Mucosa of rectum (tissue), 2 donors: ENCODE data around the gene ADAM33.

Experiments used
- H3K27ac ChIP-seq, 2 donors: one replicate each; pipeline ENCODE4 v1.7.0; 2013; ENCODE audit warnings: inconsistent platforms in 2 of 2, low read depth in 2 of 2, low read length in 2 of 2
- H3K27me3 ChIP-seq, 2 donors: one replicate each; pipeline ENCODE4 v1.7.0; 2013; ENCODE audit warnings: low read length in 2 of 2; ENCODE audit not compliant: control insufficient read depth in 2 of 2, insufficient read depth in 2 of 2
- H3K36me3 ChIP-seq, 2 donors: one replicate each; pipeline ENCODE4 v1.7.0; 2013; ENCODE audit warnings: low read length in 2 of 2; ENCODE audit not compliant: control insufficient read depth in 2 of 2, insufficient read depth in 2 of 2
- H3K4me1 ChIP-seq, 2 donors: one replicate each; pipeline ENCODE4 v1.7.0; 2013; ENCODE audit warnings: low read length in 2 of 2, mild to moderate bottlenecking in 1 of 2; ENCODE audit not compliant: control insufficient read depth in 2 of 2, insufficient read depth in 2 of 2
- H3K4me3 ChIP-seq, 2 donors: one replicate each; pipeline ENCODE4 v1.7.0; 2013; ENCODE audit warnings: low read length in 2 of 2
- H3K9ac ChIP-seq, 2 donors: one replicate each; pipeline ENCODE4 v1.7.0; 2013; ENCODE audit warnings: low read length in 2 of 2, low read depth in 1 of 2, mild to moderate bottlenecking in 1 of 2
- H3K9me3 ChIP-seq, 2 donors: one replicate each; pipeline ENCODE4 v1.7.0; 2013; ENCODE audit warnings: low read length in 2 of 2; ENCODE audit not compliant: control insufficient read depth in 2 of 2
- donor health status: healthy.
- donor health status: Normal muscosa, but diverticular disease.

The ADAM33 gene

GRCh38 chr20:3723284-3723683 is 41.5 kb upstream of the ADAM33 start:
- H3K36me3 ChIP-seq = no peaks in the 10 kb centered on the region
- peaks cover 0 to 5% of the 10 kb centered on the region in 2 donors for H3K4me1 ChIP-seq
- H3K27ac ChIP-seq = no peak overlapping the region
- no peaks in the 10 kb centered on the region for H3K9me3 ChIP-seq
- no peak overlapping the region for H3K9ac ChIP-seq
- peaks cover 2 to 4% of the 10 kb centered on the region in 2 donors for H3K27me3 ChIP-seq
- no peak overlapping the region for H3K4me3 ChIP-seq

- Histone ChIP-seq H3K4me1 (no peaks in the 10 kb centered on the region), H3K27me3 (no peaks in the 10 kb centered on the region), H3K27ac (no peak overlapping the region), H3K36me3 (no peaks in the 10 kb centered on the region), H3K4me3 (no peak overlapping the region), H3K9me3 (no peaks in the 10 kb centered on the region), H3K9ac (no peak overlapping the region)
Measured at GRCh38 chr20:3721912-3722311, 40.1 kb upstream of the ADAM33 start.

GRCh38 chr20:3720626-3721025 is 38.8 kb upstream of the ADAM33 start:
- H3K36me3 ChIP-seq = no peaks in the 10 kb centered on the region
- no peak overlapping the region for H3K4me3 ChIP-seq
- H3K27ac ChIP-seq = no peak overlapping the region
- no peaks in the 10 kb centered on the region for H3K4me1 ChIP-seq
- H3K9ac ChIP-seq = no peak overlapping the region
- H3K9me3 ChIP-seq = no peaks in the 10 kb centered on the region
- H3K27me3 ChIP-seq = no peaks in the 10 kb centered on the region

GRCh38 chr20:3720068-3720467 is 38.3 kb upstream of the ADAM33 start:
- no peak overlapping the region for H3K9ac ChIP-seq
- no peaks in the 10 kb centered on the region for H3K4me1 ChIP-seq
- H3K36me3 ChIP-seq = no peaks in the 10 kb centered on the region
- H3K9me3 ChIP-seq = no peaks in the 10 kb centered on the region
- no peak overlapping the region for H3K4me3 ChIP-seq
- H3K27ac ChIP-seq = no peak overlapping the region
- H3K27me3 ChIP-seq = no peaks in the 10 kb centered on the region

DNA sequence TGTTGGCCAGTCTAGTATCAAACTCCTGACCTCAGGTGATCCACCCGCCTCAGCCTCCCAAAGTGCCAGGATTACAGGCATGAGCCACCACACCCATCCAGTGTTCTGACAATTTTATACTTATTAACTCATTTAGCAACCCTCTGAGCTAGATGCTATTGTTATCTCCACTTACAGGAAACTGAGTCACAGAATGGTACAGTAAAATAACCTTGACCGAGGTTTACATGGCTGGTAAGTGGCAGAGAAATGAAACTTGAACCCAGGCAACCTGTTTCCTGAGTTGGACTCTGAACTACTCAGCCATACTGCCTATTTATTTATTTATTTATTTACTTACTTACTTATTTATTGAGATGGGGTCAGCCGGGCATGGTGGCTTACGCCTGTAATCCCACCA is 37.2 kb upstream of the ADAM33 start:
- H3K27ac ChIP-seq = no peak overlapping the region
- H3K9ac ChIP-seq = no peak overlapping the region
- H3K36me3 ChIP-seq = no peaks in the 10 kb centered on the region
- no peaks in the 10 kb centered on the region for H3K9me3 ChIP-seq
- no peaks in the 10 kb centered on the region for H3K4me1 ChIP-seq
- no peaks in the 10 kb centered on the region for H3K27me3 ChIP-seq
- no peak overlapping the region for H3K4me3 ChIP-seq

GRCh38 chr20:3716195-3716834 is 34.5 kb upstream of the ADAM33 start:
- no peaks in the 10 kb centered on the region for H3K9me3 ChIP-seq
- no peak overlapping the region for H3K4me3 ChIP-seq
- H3K27me3 ChIP-seq = no peaks in the 10 kb centered on the region
- no peak overlapping the region for H3K27ac ChIP-seq
- no peak overlapping the region for H3K9ac ChIP-seq
- H3K36me3 ChIP-seq = no peaks in the 10 kb centered on the region
- H3K4me1 ChIP-seq = no peaks in the 10 kb centered on the region

DNA sequence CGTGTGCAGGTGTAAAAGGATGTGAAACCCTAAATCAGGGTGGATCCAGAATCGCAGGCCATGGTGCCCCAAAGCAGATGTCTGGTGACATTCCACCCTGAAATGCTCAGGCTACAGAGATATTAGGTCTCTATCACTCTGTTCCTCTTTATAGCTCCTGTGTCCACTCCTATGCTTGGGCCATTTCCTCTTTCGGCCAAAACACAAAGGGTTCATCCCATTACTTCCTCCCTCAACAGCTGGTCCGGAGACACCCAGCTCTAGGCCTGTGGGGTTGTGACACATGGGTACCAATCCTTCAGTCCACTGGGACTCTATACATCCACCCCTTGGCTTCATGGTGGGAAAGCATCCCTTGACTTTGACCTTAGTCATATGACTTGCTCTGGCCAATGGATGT is 32.3 kb upstream of the ADAM33 start:
- H3K27me3 ChIP-seq = no peaks in the 10 kb centered on the region
- no peak overlapping the region for H3K4me3 ChIP-seq
- H3K9me3 ChIP-seq = no peaks in the 10 kb centered on the region
- no peak overlapping the region for H3K9ac ChIP-seq
- H3K36me3 ChIP-seq = no peaks in the 10 kb centered on the region
- no peaks in the 10 kb centered on the region for H3K4me1 ChIP-seq
- H3K27ac ChIP-seq = no peak overlapping the region

DNA sequence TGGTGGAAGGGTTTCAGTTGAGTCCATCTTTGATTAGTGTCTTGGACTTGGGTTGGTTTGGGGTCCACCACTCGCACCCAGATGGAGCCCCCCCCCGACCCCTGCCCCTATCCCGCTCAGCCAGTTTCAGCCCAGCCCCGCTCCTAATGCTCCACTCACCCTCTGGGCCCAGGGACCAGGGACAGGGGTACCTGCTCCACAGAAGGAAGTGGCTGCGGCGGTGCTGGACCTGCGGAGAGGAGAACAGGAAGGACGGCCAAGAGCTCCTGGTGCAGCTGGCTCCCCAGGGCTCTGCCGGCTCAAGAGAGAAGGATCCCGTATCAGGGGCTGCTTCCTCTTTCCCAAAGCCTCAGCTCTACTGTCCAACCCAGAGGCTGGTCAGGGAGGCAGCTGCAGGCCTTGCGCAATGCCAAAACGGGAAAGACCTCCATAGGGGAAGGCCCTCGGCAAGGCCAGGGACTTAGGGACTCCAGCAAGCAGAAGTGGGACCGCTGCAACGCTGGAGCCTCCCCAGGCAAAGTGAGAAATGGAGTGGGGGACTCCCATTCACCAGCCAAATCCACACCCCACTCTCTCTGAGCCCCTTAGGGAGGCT is 30.6 kb upstream of the ADAM33 start, which contains the start of gene SIGLEC1:
Gene SIGLEC1, minus strand, starts transcription at position 322 of the 595 bp plus-strand sequence. CDS start 5,472 bp downstream, outside the sequence.
- Histone ChIP-seq H3K27ac (no peak within 1 kb of the TSS), H3K9ac (no peak within 1 kb of the TSS), H3K4me3 (peak within 1 kb of the TSS in 1 of 2 donors; percentile 9), H3K4me1 (no peaks in the 10 kb centered on the region), H3K36me3 (no peaks in the 10 kb centered on the region), H3K27me3 (no peaks in the 10 kb centered on the region), H3K9me3 (no peaks in the 10 kb centered on the region)

- H3K9ac ChIP-seq = no peak overlapping the region
- H3K4me1 ChIP-seq = no peaks in the 10 kb centered on the region
- peak overlapping the region in 1 of 2 donors; percentile 9 for H3K4me3 ChIP-seq
- no peaks in the 10 kb centered on the region for H3K36me3 ChIP-seq
- no peak overlapping the region for H3K27ac ChIP-seq
- H3K9me3 ChIP-seq = no peaks in the 10 kb centered on the region
- no peaks in the 10 kb centered on the region for H3K27me3 ChIP-seq
Measured at GRCh38 chr20:3711484-3711941, 29.7 kb upstream of the ADAM33 start.

- Histone ChIP-seq H3K4me3 (peak overlapping the region in 1 of 2 donors; percentile 2), H3K9ac (no peak overlapping the region), H3K27ac (peak overlapping the region; percentile 14 to 23), H3K4me1 (no peaks in the 10 kb centered on the region), H3K36me3 (no peaks in the 10 kb centered on the region), H3K9me3 (no peaks in the 10 kb centered on the region), H3K27me3 (no peaks in the 10 kb centered on the region)
Measured at GRCh38 chr20:3710703-3711483, 29.1 kb upstream of the ADAM33 start.
